A673 (cell line): ENCODE results near the gene RRAS.

Source experiments
- EZH2 ChIP-seq: fragments of 200-600 bp; sonication (generic); IDR thresholded peaks from 2 replicates; pipeline ENCODE4 v1.6.1; 2017; ENCODE audit warnings: borderline replicate concordance, low read depth, mild to moderate bottlenecking, mixed read lengths, antibody characterized with exemption, low read length; ENCODE audit not compliant: poor library complexity, severe bottlenecking
- TF ChIP-seq, protein P1 (sequence below): fragments of 300-800, 200-600 bp; sonication (generic); conservative IDR thresholded peaks from 2 replicates; pipeline ENCODE4 v1.5.1; 2017; ENCODE audit warnings: low read depth, mild to moderate bottlenecking, antibody characterized with exemption, low read length, moderate library complexity, mixed read lengths

DNA sequence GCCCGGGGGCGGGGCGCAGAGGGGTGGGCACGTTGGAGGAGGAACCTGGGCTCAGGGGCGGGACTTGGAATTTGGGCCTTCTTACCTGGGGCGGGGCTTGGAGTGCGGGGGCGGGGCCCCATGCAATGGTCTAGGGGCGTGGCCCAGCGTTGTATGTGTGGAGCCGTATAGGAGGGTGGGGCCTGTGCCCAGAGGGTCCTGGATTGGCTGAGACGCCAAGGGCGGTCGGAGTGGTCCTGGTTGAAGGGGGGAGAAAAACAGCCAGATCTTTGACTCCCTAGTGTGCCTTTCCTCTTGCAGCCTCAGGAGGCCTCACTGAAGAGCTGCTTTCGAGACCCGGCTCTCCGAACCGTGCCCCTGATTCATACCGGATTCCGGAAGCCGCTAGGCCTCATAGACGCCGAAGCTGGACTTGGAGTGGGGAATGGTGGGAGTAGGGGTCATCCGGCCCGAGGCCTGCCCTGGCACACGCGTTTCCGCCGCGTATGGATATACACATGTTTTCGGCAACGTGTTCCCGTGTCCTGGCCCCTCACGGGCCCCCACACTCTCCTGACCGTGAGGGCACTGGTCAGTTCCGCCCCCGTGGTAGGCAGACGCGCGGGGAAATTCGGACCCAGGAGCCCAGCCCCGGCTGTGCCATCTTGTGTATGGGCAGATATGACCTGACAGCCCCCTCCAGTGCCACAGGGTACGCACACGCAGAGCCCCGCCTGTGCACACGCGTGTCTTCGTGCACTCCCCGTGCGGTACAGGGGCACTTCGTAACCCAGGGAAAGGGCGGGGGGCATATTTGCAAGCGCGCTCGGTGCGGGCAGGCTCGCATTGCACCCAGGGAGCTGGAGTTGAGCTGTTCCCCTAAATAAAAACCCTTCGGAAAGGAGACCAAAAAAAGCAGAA is 49.6 kb downstream of the RRAS start:
- TF ChIP-seq, protein P1, sequence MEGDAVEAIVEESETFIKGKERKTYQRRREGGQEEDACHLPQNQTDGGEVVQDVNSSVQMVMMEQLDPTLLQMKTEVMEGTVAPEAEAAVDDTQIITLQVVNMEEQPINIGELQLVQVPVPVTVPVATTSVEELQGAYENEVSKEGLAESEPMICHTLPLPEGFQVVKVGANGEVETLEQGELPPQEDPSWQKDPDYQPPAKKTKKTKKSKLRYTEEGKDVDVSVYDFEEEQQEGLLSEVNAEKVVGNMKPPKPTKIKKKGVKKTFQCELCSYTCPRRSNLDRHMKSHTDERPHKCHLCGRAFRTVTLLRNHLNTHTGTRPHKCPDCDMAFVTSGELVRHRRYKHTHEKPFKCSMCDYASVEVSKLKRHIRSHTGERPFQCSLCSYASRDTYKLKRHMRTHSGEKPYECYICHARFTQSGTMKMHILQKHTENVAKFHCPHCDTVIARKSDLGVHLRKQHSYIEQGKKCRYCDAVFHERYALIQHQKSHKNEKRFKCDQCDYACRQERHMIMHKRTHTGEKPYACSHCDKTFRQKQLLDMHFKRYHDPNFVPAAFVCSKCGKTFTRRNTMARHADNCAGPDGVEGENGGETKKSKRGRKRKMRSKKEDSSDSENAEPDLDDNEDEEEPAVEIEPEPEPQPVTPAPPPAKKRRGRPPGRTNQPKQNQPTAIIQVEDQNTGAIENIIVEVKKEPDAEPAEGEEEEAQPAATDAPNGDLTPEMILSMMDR = no peak
- no peak for TF ChIP-seq EZH2
